OCI-LY3 (cell line): ENCODE results near the gene NRXN2.

Experiments used
- EZH2phosphoT487 ChIP-seq: fragments of 200-600 bp; shearing (Covaris generic); IDR thresholded peaks from 2 replicates; pipeline ENCODE4 v1.6.1; 2018; ENCODE audit warnings: antibody characterized with exemption, mixed run types, low read depth
- TF ChIP-seq, protein P1 (sequence below): fragments of 200-600, 300-600 bp; sonication (generic); IDR thresholded peaks from 2 replicates; pipeline ENCODE4 v1.5.1; 2014; ENCODE audit warnings: antibody characterized with exemption, low read length, low read depth

GRCh38 chr11:64609436-64610047, 113.5 kb downstream of the NRXN2 start:
- TF ChIP-seq, protein P1, sequence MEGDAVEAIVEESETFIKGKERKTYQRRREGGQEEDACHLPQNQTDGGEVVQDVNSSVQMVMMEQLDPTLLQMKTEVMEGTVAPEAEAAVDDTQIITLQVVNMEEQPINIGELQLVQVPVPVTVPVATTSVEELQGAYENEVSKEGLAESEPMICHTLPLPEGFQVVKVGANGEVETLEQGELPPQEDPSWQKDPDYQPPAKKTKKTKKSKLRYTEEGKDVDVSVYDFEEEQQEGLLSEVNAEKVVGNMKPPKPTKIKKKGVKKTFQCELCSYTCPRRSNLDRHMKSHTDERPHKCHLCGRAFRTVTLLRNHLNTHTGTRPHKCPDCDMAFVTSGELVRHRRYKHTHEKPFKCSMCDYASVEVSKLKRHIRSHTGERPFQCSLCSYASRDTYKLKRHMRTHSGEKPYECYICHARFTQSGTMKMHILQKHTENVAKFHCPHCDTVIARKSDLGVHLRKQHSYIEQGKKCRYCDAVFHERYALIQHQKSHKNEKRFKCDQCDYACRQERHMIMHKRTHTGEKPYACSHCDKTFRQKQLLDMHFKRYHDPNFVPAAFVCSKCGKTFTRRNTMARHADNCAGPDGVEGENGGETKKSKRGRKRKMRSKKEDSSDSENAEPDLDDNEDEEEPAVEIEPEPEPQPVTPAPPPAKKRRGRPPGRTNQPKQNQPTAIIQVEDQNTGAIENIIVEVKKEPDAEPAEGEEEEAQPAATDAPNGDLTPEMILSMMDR, result no peak
- no peak for TF ChIP-seq EZH2phosphoT487
